ENCODE results near the gene HOXC10. TPM values are rescaled to one million over a fixed set of nuclear protein-coding genes. Genes with fewer than 3 reads are reported as not detected.

HOXC10 gene
- total and polyA plus RNA-seq, 2 donors (not counting 1 experiment from before 2014, with no cell fraction given): not detected

GRCh38 chr12:54011665-54012532, 27.0 kb downstream of the HOXC10 start:
- H3K36me3 ChIP-seq (replicated peaks in 1 of 2; ENCODE audit: control extremely low read depth in 1 of 2, control insufficient read depth in 1 of 2, extremely low read depth in 1 of 2, insufficient read depth in 2 of 2, low read length in 1 of 2): no peaks in the 10 kb centered on the region
- no peak overlapping the region for H3K9ac ChIP-seq (ENCODE audit: low read length)
- H3K27me3 ChIP-seq (replicated peaks in 1 of 4; ENCODE audit: control extremely low read depth in 1 of 4, control insufficient read depth in 3 of 4, insufficient read depth in 4 of 4, low read length in 3 of 4): peaks cover 0 to 91% (median 82%) of the 10 kb centered on the region in 4 experiments
- ATAC-seq (ENCODE audit: low read depth) (no peak), DNase-seq (no peak)
- peaks cover 0 to 35% (median 6%) of the 10 kb centered on the region in 3 donors for H3K9me3 ChIP-seq (ENCODE audit: control extremely low read depth in 1 of 3, control insufficient read depth in 2 of 3, insufficient read depth in 1 of 3, low read length in 2 of 3)
- intact Hi-C loops (cut with micrococcal nuclease): loop anchor here (5.0 kb wide), 2 partner anchors 35 to 60 kb away; partner anchors contain the start of gene HOXC12
- H3K27ac ChIP-seq (ENCODE audit: low read length in 2 of 2): no peak overlapping the region
- no peak overlapping the region for H3K4me3 ChIP-seq (ENCODE audit: control extremely low read depth in 1 of 5, extremely low read depth in 1 of 5, insufficient read depth in 1 of 5, low read depth in 2 of 5, low read length in 4 of 5)
- 60% methylated on average over 1 of the region's 14 CpGs for WGBS (ENCODE audit: insufficient coverage)
- Mint-ChIP-seq H3K4me1 (peaks cover 26% of the 10 kb centered on the region), H3K9me3 (ENCODE audit: insufficient read depth) (no peaks in the 10 kb centered on the region), H3K27me3 (peaks cover 72% of the 10 kb centered on the region), H3K27ac (no peak overlapping the region), H3K4me3 (no peak overlapping the region)
- H4K20me1 ChIP-seq (ENCODE audit: control insufficient read depth, insufficient read depth, low read length, poor library complexity, severe bottlenecking): no peaks in the 10 kb centered on the region
- no peak overlapping the region for H2AFZ ChIP-seq (ENCODE audit: insufficient read depth, low read depth, low read length, poor library complexity, severe bottlenecking)
- no peaks in the 10 kb centered on the region for H3K79me2 ChIP-seq (ENCODE audit: control insufficient read depth, insufficient read depth, low read length)
- CTCF ChIA-PET: interaction anchor here (0.7 to 2.4 kb wide), 7 partner anchors 21 to 416 kb away, joined by 3 to 10 read pairs (median 3); partner anchors contain the start of gene HOXC5
- TF ChIP-seq CTCF (IDR thresholded peaks at IDR 0.05) (no peak), EZH2 (IDR thresholded peaks at IDR 0.05; ENCODE audit: borderline replicate concordance, insufficient read depth, low read depth, low read length, poor library complexity, severe bottlenecking) (no peak)
- H3K4me1 ChIP-seq (ENCODE audit: control insufficient read depth in 2 of 2, insufficient read depth in 2 of 2, low read length in 2 of 2): peaks cover 20 to 51% of the 10 kb centered on the region in 2 donors
- POLR2A ChIA-PET: no interaction called here
- no peak overlapping the region for H3K4me2 ChIP-seq (replicated peaks; ENCODE audit: low read depth, low read length, poor library complexity, severe bottlenecking)
